ENCODE data around the gene MDFI. TPM values are rescaled to one million over a fixed set of nuclear protein-coding genes. Genes with fewer than 3 reads are reported as not detected.

MDFI gene
- total RNA-seq, 4 donors from 2014 or later = 0.26 to 1.1 TPM; not detected in 2

- DNase-seq = no peak
- ATAC-seq = no peak
- peaks cover 0 to 2% (median 0%) of the 10 kb centered on the region in 3 donors for H3K27me3 ChIP-seq
- H3K36me3 ChIP-seq = no peaks in the 10 kb centered on the region
- intact Hi-C loops (cut with DNase I; ENCODE audit: low total_unique reads) = no loop called here
- H3K27ac ChIP-seq = no peak overlapping the region
- no peaks in the 10 kb centered on the region for H3K9me3 ChIP-seq
- no peak overlapping the region for H3K4me3 ChIP-seq
- no peaks in the 10 kb centered on the region for H3K4me1 ChIP-seq
- in situ Hi-C loops (cut with MboI; ENCODE audit: low sequenced_read_pairs in 4 of 4) = no loop called here
- TF ChIP-seq CTCF (IDR thresholded peaks at IDR 0.05 in 4 of 5, conservative IDR thresholded peaks at IDR 0.05 in 1 of 5) (no peak), POLR2A (IDR thresholded peaks at IDR 0.05) (no peak)
These were observed 16.0 kb downstream of the MDFI start for GRCh38 chr6:41654151-41654697.

GRCh38 chr6:41654698-41655151, 16.5 kb downstream of the MDFI start:
- no peak overlapping the region for H3K27ac ChIP-seq
- H3K9me3 ChIP-seq = no peaks in the 10 kb centered on the region
- ATAC-seq (no peak), DNase-seq (no peak)
- no peak for TF ChIP-seq POLR2A (IDR thresholded peaks at IDR 0.05)
- no peak for TF ChIP-seq CTCF (IDR thresholded peaks at IDR 0.05 in 4 of 5, conservative IDR thresholded peaks at IDR 0.05 in 1 of 5)
- H3K4me1 ChIP-seq = no peaks in the 10 kb centered on the region
- in situ Hi-C loops (cut with MboI; ENCODE audit: low sequenced_read_pairs in 4 of 4) (no loop called here), intact Hi-C loops (cut with DNase I; ENCODE audit: low total_unique reads) (no loop called here)
- H3K4me3 ChIP-seq = no peak overlapping the region
- H3K36me3 ChIP-seq = no peaks in the 10 kb centered on the region
- no peaks in the 10 kb centered on the region for H3K27me3 ChIP-seq

- TF ChIP-seq POLR2A (IDR thresholded peaks at IDR 0.05) (no peak), CTCF (IDR thresholded peaks at IDR 0.05 in 4 of 5, conservative IDR thresholded peaks at IDR 0.05 in 1 of 5) (no peak)
- DNase-seq (no peak), ATAC-seq (no peak)
- in situ Hi-C loops (cut with MboI; ENCODE audit: low sequenced_read_pairs in 4 of 4) (no loop called here), intact Hi-C loops (cut with DNase I; ENCODE audit: low total_unique reads) (no loop called here)
- H3K4me3 ChIP-seq = no peak overlapping the region
- H3K4me1 ChIP-seq = no peaks in the 10 kb centered on the region
- no peaks in the 10 kb centered on the region for H3K36me3 ChIP-seq
- H3K27ac ChIP-seq = no peak overlapping the region
- H3K27me3 ChIP-seq = no peaks in the 10 kb centered on the region
- H3K9me3 ChIP-seq = no peaks in the 10 kb centered on the region
These were observed 16.9 kb downstream of the MDFI start for GRCh38 chr6:41655176-41655575.

- Histone ChIP-seq H3K4me3 (no peak overlapping the region), H3K27ac (no peak overlapping the region), H3K9me3 (no peaks in the 10 kb centered on the region), H3K4me1 (no peaks in the 10 kb centered on the region), H3K36me3 (no peaks in the 10 kb centered on the region), H3K27me3 (no peaks in the 10 kb centered on the region)
- DNase-seq = no peak
- TF ChIP-seq CTCF (IDR thresholded peaks at IDR 0.05 in 4 of 5, conservative IDR thresholded peaks at IDR 0.05 in 1 of 5) = no peak
- no peak for TF ChIP-seq POLR2A (IDR thresholded peaks at IDR 0.05)
- intact Hi-C loops (cut with DNase I; ENCODE audit: low total_unique reads) (no loop called here), in situ Hi-C loops (cut with MboI; ENCODE audit: low sequenced_read_pairs in 4 of 4) (no loop called here)
- ATAC-seq = no peak
These were observed 17.4 kb downstream of the MDFI start for GRCh38 chr6:41655646-41656001.
